SU-DHL-6 (cell line): ENCODE data around the gene C1QL4.

Experiments used
- H2AFZ ChIP-seq: fragments of 200-600 bp; sonication (generic); 2 replicates; pipeline ENCODE4 v1.6.1; 2014; ENCODE audit warnings: low read depth, mild to moderate bottlenecking, moderate library complexity, mixed read lengths, antibody characterized with exemption, low read length; ENCODE audit not compliant: severe bottlenecking
- H3F3A ChIP-seq: fragments of 200-600 bp; shearing (Covaris generic); 2 replicates; pipeline ENCODE4 v1.6.0; 2016; ENCODE audit warnings: antibody characterized with exemption, mild to moderate bottlenecking; ENCODE audit not compliant: insufficient read depth
- H3K27ac ChIP-seq: fragments of 200-600 bp; sonication (generic); 2 replicates; pipeline ENCODE4 v1.5.1; 2016; ENCODE audit warnings: low read depth, mild to moderate bottlenecking, low read length, moderate library complexity, mixed read lengths
- H3K27me3 ChIP-seq: fragments of 200-600 bp; sonication (generic), shearing (Covaris generic); 2 replicates; pipeline ENCODE4 v1.6.0; 2014; ENCODE audit warnings: mild to moderate bottlenecking, low read length
- H3K36me3 ChIP-seq: fragments of 200-600 bp; sonication (generic); 2 replicates; pipeline ENCODE4 v1.6.1; 2014; ENCODE audit warnings: mild to moderate bottlenecking, low read length, mixed read lengths
- H3K4me2 ChIP-seq: fragments of 300-600, 200-600 bp; shearing (Covaris generic), sonication (generic); 2 replicates; pipeline ENCODE4 v1.6.0; 2014; ENCODE audit warnings: low read length, low read depth, mild to moderate bottlenecking; ENCODE audit not compliant: poor library complexity, severe bottlenecking
- H3K4me3 ChIP-seq: fragments of 200-600 bp; sonication (generic); 2 replicates; pipeline ENCODE4 v1.5.1; 2014; ENCODE audit warnings: antibody characterized with exemption, low read length, mild to moderate bottlenecking, mixed read lengths; ENCODE audit not compliant: insufficient read depth, poor library complexity, severe bottlenecking
- H3K79me2 ChIP-seq: fragments of 200-600 bp; sonication (generic); 2 replicates; pipeline ENCODE4 v1.6.1; 2014; ENCODE audit warnings: mild to moderate bottlenecking, low read length, moderate library complexity; ENCODE audit not compliant: insufficient read depth
- H3K9ac ChIP-seq: fragments of 200-600 bp; sonication (generic); 2 replicates; pipeline ENCODE4 v1.7.0; 2014; ENCODE audit warnings: mild to moderate bottlenecking, low read length
- H3K9me2 ChIP-seq: fragments of 200-600 bp; sonication (generic); replicated peaks from 2 replicates; pipeline ENCODE4 v1.6.1; 2014; ENCODE audit warnings: low read length; ENCODE audit not compliant: insufficient read depth
- H3K9me3 ChIP-seq: fragments of 200-600 bp; sonication (generic); 2 replicates; pipeline ENCODE4 v1.6.1; 2014; ENCODE audit warnings: low read length, mixed read lengths; ENCODE audit not compliant: insufficient read depth
- H4K20me1 ChIP-seq: fragments of 200-600 bp; sonication (generic); 2 replicates; pipeline ENCODE4 v1.6.1; 2014; ENCODE audit warnings: low read depth, mild to moderate bottlenecking, antibody characterized with exemption, low read length, moderate library complexity, mixed read lengths
- CTCF ChIP-seq: fragments of 200-600 bp; sonication (generic); IDR thresholded peaks from one replicate; pipeline ENCODE4 v1.5.1; 2017; ENCODE audit warnings: antibody characterized with exemption, mild to moderate bottlenecking, low read length, moderate library complexity; ENCODE audit not compliant: insufficient read depth, poor library complexity, severe bottlenecking
- EZH2phosphoT487 ChIP-seq: fragments of 200-600 bp; sonication (generic), shearing (Covaris generic); conservative IDR thresholded peaks from 2 replicates; pipeline ENCODE4 v1.6.1; 2018; ENCODE audit warnings: mild to moderate bottlenecking, antibody characterized with exemption, low read length, moderate library complexity, mixed read lengths

The C1QL4 gene

GRCh38 chr12:49335955-49336644, 888 bp downstream of the C1QL4 start:
- no peak overlapping the region for H3K9ac ChIP-seq
- no peaks in the 10 kb centered on the region for H3K9me2 ChIP-seq
- H3K4me3 ChIP-seq: no peak overlapping the region
- H3K4me2 ChIP-seq: no peak overlapping the region
- H3K27me3 ChIP-seq: no peaks in the 10 kb centered on the region
- no peak for TF ChIP-seq EZH2phosphoT487
- TF ChIP-seq CTCF: no peak
- no peak overlapping the region for H2AFZ ChIP-seq
- no peaks in the 10 kb centered on the region for H3F3A ChIP-seq
- H4K20me1 ChIP-seq: no peaks in the 10 kb centered on the region
- no peaks in the 10 kb centered on the region for H3K9me3 ChIP-seq
- H3K36me3 ChIP-seq: no peaks in the 10 kb centered on the region
- no peak overlapping the region for H3K27ac ChIP-seq
- no peaks in the 10 kb centered on the region for H3K79me2 ChIP-seq

- H3K4me2 ChIP-seq: no peak overlapping the region
- no peaks in the 10 kb centered on the region for H4K20me1 ChIP-seq
- no peak overlapping the region for H3K9ac ChIP-seq
- H3K9me2 ChIP-seq: no peaks in the 10 kb centered on the region
- no peak overlapping the region for H2AFZ ChIP-seq
- TF ChIP-seq CTCF (no peak), EZH2phosphoT487 (no peak)
- H3K9me3 ChIP-seq: no peaks in the 10 kb centered on the region
- no peaks in the 10 kb centered on the region for H3K27me3 ChIP-seq
- H3F3A ChIP-seq: no peaks in the 10 kb centered on the region
- H3K4me3 ChIP-seq: no peak overlapping the region
- no peak overlapping the region for H3K27ac ChIP-seq
- no peaks in the 10 kb centered on the region; the same call in 1 of the 2 replicates for H3K36me3 ChIP-seq
- no peaks in the 10 kb centered on the region for H3K79me2 ChIP-seq
Observed at GRCh38 chr12:49335118-49335954, 1.7 kb downstream of the C1QL4 start.

GRCh38 chr12:49334681-49335080, 2.3 kb downstream of the C1QL4 start:
- no peaks in the 10 kb centered on the region for H3K27me3 ChIP-seq
- no peak overlapping the region for H3K4me3 ChIP-seq
- no peak overlapping the region for H3K4me2 ChIP-seq
- no peaks in the 10 kb centered on the region; the same call in 1 of the 2 replicates for H3K36me3 ChIP-seq
- H3K79me2 ChIP-seq: no peaks in the 10 kb centered on the region
- no peak overlapping the region for H3K27ac ChIP-seq
- no peaks in the 10 kb centered on the region for H3K9me3 ChIP-seq
- no peaks in the 10 kb centered on the region for H4K20me1 ChIP-seq
- H2AFZ ChIP-seq: no peak overlapping the region
- no peaks in the 10 kb centered on the region for H3F3A ChIP-seq
- no peak overlapping the region for H3K9ac ChIP-seq
- no peaks in the 10 kb centered on the region for H3K9me2 ChIP-seq
- TF ChIP-seq EZH2phosphoT487: no peak
- no peak for TF ChIP-seq CTCF
